ENCODE data around the gene HSPB6. TPM values are rescaled to one million over a fixed set of nuclear protein-coding genes. Genes with fewer than 3 reads are reported as not detected.

Gene HSPB6
- total RNA-seq, 1 experiment from 2014 or later: 0.87 TPM

Other genes with a start within 250 kb of the HSPB6 start
- 5.6 TPM for gene DMKN, start 243.4 kb downstream of the HSPB6 start, total RNA-seq (2021; ENCODE audit: unreplicated experiment)
- 0.39 TPM for gene SBSN, start 228.7 kb downstream of the HSPB6 start, total RNA-seq (2021; ENCODE audit: unreplicated experiment)
- not detected for gene GAPDHS, start 223.6 kb downstream of the HSPB6 start, total RNA-seq (2021; ENCODE audit: unreplicated experiment)
- gene TMEM147, start 211.4 kb downstream of the HSPB6 start, total RNA-seq (2021; ENCODE audit: unreplicated experiment): 157 TPM
- gene ATP4A, start 193.4 kb downstream of the HSPB6 start, total RNA-seq (2021; ENCODE audit: unreplicated experiment): not detected
- gene PMIS2, start 170.9 kb downstream of the HSPB6 start, total RNA-seq (2021; ENCODE audit: unreplicated experiment): not detected
- 23.2 TPM for gene HAUS5, start 144.3 kb downstream of the HSPB6 start, total RNA-seq (2021; ENCODE audit: unreplicated experiment)
- gene RBM42, start 128.0 kb downstream of the HSPB6 start, total RNA-seq (2021; ENCODE audit: unreplicated experiment): 180 TPM
- gene ETV2, start 115.3 kb downstream of the HSPB6 start, total RNA-seq (2021; ENCODE audit: unreplicated experiment): 2.8 TPM
- gene COX6B1, start 108.7 kb downstream of the HSPB6 start, total RNA-seq (2021; ENCODE audit: unreplicated experiment): 835 TPM
- 0.67 TPM for gene UPK1A, start 90.5 kb downstream of the HSPB6 start, total RNA-seq (2021; ENCODE audit: unreplicated experiment)
- gene ZBTB32, start 52.5 kb downstream of the HSPB6 start, total RNA-seq (2021; ENCODE audit: unreplicated experiment): not detected
- gene KMT2B, start 39.0 kb downstream of the HSPB6 start, total RNA-seq (2021; ENCODE audit: unreplicated experiment): 68.8 TPM
- 12.5 TPM for gene IGFLR1, start 14.6 kb downstream of the HSPB6 start, total RNA-seq (2021; ENCODE audit: unreplicated experiment)
- 29.8 TPM for gene U2AF1L4, start 11.6 kb downstream of the HSPB6 start, total RNA-seq (2021; ENCODE audit: unreplicated experiment)
- gene PSENEN, start 11.4 kb downstream of the HSPB6 start, total RNA-seq (2021; ENCODE audit: unreplicated experiment): 169 TPM
- gene LIN37, start 8.5 kb downstream of the HSPB6 start, total RNA-seq (2021; ENCODE audit: unreplicated experiment): 23.5 TPM
- gene PROSER3, start 1.1 kb upstream of the HSPB6 start, total RNA-seq (2021; ENCODE audit: unreplicated experiment): 63.9 TPM
- gene ARHGAP33, start 18.5 kb upstream of the HSPB6 start, total RNA-seq (2021; ENCODE audit: unreplicated experiment): 35.8 TPM
- gene PRODH2, start 55.8 kb upstream of the HSPB6 start, total RNA-seq (2021; ENCODE audit: unreplicated experiment): not detected
- gene NPHS1, start 95.5 kb upstream of the HSPB6 start, total RNA-seq (2021; ENCODE audit: unreplicated experiment): 0.67 TPM
- 5.0 TPM for gene KIRREL2, start 99.9 kb upstream of the HSPB6 start, total RNA-seq (2021; ENCODE audit: unreplicated experiment)
- 74.6 TPM for gene APLP1, start 111.5 kb upstream of the HSPB6 start, total RNA-seq (2021; ENCODE audit: unreplicated experiment)
- 20.5 TPM for gene NFKBID, start 143.5 kb upstream of the HSPB6 start, total RNA-seq (2021; ENCODE audit: unreplicated experiment)
- 2.9 TPM for gene HCST, start 145.5 kb upstream of the HSPB6 start, total RNA-seq (2021; ENCODE audit: unreplicated experiment)
- gene TYROBP, start 151.3 kb upstream of the HSPB6 start, total RNA-seq (2021; ENCODE audit: unreplicated experiment): not detected
- gene LRFN3, start 179.3 kb upstream of the HSPB6 start, total RNA-seq (2021; ENCODE audit: unreplicated experiment): 16.7 TPM
- gene SDHAF1, start 238.2 kb upstream of the HSPB6 start, total RNA-seq (2021; ENCODE audit: unreplicated experiment): 19.0 TPM